PC-9 (cell line): ENCODE data around the gene PSMA7.

Experiments
- CTCF ChIP-seq: fragments of 200-600 bp; sonication (generic); conservative IDR thresholded peaks from 2 replicates; pipeline ENCODE4 v1.6.1; 2017; ENCODE audit warnings: mixed run types, antibody characterized with exemption, mild to moderate bottlenecking, moderate library complexity
- EZH2 ChIP-seq: fragments of 200-600 bp; sonication (generic); IDR thresholded peaks from 2 replicates; pipeline ENCODE4 v1.8.0; 2017; ENCODE audit warnings: antibody characterized with exemption, low read depth

GRCh38 chr20:62174021-62174804 lies 31.0 kb upstream of the PSMA7 start:
- TF ChIP-seq CTCF, result no peak
- no peak for TF ChIP-seq EZH2
